Hepatocyte (in vitro differentiated cells): ENCODE measurements around the gene CC2D1B. TPM values are rescaled to one million over a fixed set of nuclear protein-coding genes. Genes with fewer than 3 reads are reported as not detected.

Experiments
- DNase-seq: peaks from one replicate; pipeline ENCODE4 v3.0.0-alpha.2; 2016; ENCODE audit warnings: low spot score
- H2AFZ ChIP-seq: fragments of 200-600 bp; sonication (generic); 2 replicates; pipeline ENCODE4 v1.6.0; 2016; ENCODE audit warnings: antibody characterized with exemption, mild to moderate bottlenecking
- H3K27ac ChIP-seq: fragments of 200-600 bp; sonication (generic); 2 replicates; pipeline ENCODE4 v1.5.1; 2016; ENCODE audit warnings: mild to moderate bottlenecking
- H3K27me3 ChIP-seq: fragments of 200-600 bp; sonication (generic); 2 replicates; pipeline ENCODE4 v1.6.1; 2016
- H3K36me3 ChIP-seq: fragments of 200-600 bp; sonication (generic); replicated peaks from 2 replicates; pipeline ENCODE4 v1.5.1; 2016; ENCODE audit warnings: low read depth; ENCODE audit not compliant: insufficient read depth
- H3K4me1 ChIP-seq: fragments of 200-600 bp; sonication (generic); 2 replicates; pipeline ENCODE4 v1.5.1; 2016; ENCODE audit warnings: mild to moderate bottlenecking, moderate library complexity; ENCODE audit not compliant: insufficient read depth
- H3K4me2 ChIP-seq: fragments of 200-600 bp; sonication (generic); 2 replicates; pipeline ENCODE4 v1.6.0; 2016
- H3K4me3 ChIP-seq: fragments of 200-600 bp; sonication (generic); 2 replicates; pipeline ENCODE4 v1.5.1; 2016; ENCODE audit warnings: mild to moderate bottlenecking
- H3K79me2 ChIP-seq: fragments of 200-600 bp; sonication (generic); 2 replicates; pipeline ENCODE4 v1.6.0; 2017; ENCODE audit warnings: mild to moderate bottlenecking
- H3K9me2 ChIP-seq: fragments of 200-600 bp; sonication (generic); replicated peaks from 2 replicates; pipeline ENCODE4 v1.6.0; 2017; ENCODE audit warnings: mild to moderate bottlenecking; ENCODE audit not compliant: insufficient read depth
- H3K9me3 ChIP-seq: fragments of 200-600 bp; sonication (generic); 2 replicates; pipeline ENCODE4 v1.5.1; 2016; ENCODE audit warnings: low read depth, mild to moderate bottlenecking
- H4K20me1 ChIP-seq: fragments of 200-600 bp; sonication (generic); 2 replicates; pipeline ENCODE4 v1.6.0; 2016; ENCODE audit warnings: mild to moderate bottlenecking; ENCODE audit not compliant: insufficient read depth, poor library complexity, severe bottlenecking
- EZH2 ChIP-seq: fragments of 200-600 bp; sonication (generic); IDR thresholded peaks from 2 replicates; pipeline ENCODE4 v1.6.1; 2016; ENCODE audit warnings: antibody characterized with exemption, mild to moderate bottlenecking, borderline replicate concordance
- EZH2phosphoT487 ChIP-seq: fragments of 200-600 bp; sonication (generic); IDR thresholded peaks from one replicate; pipeline ENCODE4 v1.6.1; 2018; ENCODE audit warnings: antibody characterized with exemption, mild to moderate bottlenecking, low read depth, moderate library complexity; ENCODE audit not compliant: unreplicated experiment, severe bottlenecking
- WGBS: methylation state at CpG from one replicate; pipeline ENCODE4 v1.1.6; 2016; ENCODE audit warnings: low lambda C conversion rate; ENCODE audit errors: missing lambda C conversion rate; 5-methylcytosine and 5-hydroxymethylcytosine counted together
- polyA plus RNA-seq: library from polyadenylated mRNA; unstranded; fragments of >200 nt; fragmentation: Nextera tagmentation; extraction: Ambion mirVana; gene quantifications from 2 replicates; pipeline ENCODE4 v1.2.1, GENCODE V29; 2016
- total RNA-seq: library from RNA; depleted of rRNA; stranded (reverse); fragments of >200 nt; gene quantifications from 2 replicates; pipeline ENCODE4 v1.2.3, GENCODE V29; 2014
- TF ChIP-seq, protein P1 (sequence below): fragments of 200-600 bp; sonication (generic); IDR thresholded peaks from 2 replicates; pipeline ENCODE4 v1.5.1; 2016; ENCODE audit warnings: antibody characterized with exemption, mild to moderate bottlenecking; ENCODE audit not compliant: poor library complexity

Gene CC2D1B
- total and polyA plus RNA-seq, 2 experiments from 2014 or later, result 21.5 to 28.4 TPM

DNA sequence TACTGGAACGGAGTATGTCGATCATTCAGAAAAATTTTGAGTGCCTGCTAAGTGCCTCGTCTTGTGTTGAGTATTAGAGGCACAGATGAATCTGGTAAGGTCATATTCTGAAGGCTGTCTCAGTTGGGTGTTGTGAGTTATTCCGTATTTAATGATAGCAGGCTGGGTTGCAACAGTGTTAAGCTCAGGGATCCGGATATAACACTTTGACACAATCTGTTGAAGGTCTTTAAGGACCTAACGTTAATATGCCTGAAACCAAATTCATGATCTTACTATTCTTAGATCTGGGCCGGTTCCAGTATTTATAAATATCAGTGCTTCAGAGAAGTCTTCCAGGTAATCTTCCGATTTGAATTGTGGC, 39.0 kb upstream of the CC2D1B start:
- WGBS, result 5% methylated on average over 8 of the region's 8 CpGs
- DNase-seq, result no peak
- Histone ChIP-seq H3K4me3 (peak overlapping the region; percentile 65), H3K36me3 (no peaks in the 10 kb centered on the region), H3K4me1 (peaks cover 6% of the 10 kb centered on the region), H3K27me3 (no peaks in the 10 kb centered on the region), H2AFZ (peak overlapping the region; percentile 95), H4K20me1 (no peaks in the 10 kb centered on the region), H3K9me3 (no peaks in the 10 kb centered on the region), H3K4me2 (peak overlapping the region; percentile 81), H3K79me2 (peaks cover 29% of the 10 kb centered on the region), H3K27ac (peak overlapping the region; percentile 98), H3K9me2 (no peaks in the 10 kb centered on the region)
- TF ChIP-seq, protein P1, sequence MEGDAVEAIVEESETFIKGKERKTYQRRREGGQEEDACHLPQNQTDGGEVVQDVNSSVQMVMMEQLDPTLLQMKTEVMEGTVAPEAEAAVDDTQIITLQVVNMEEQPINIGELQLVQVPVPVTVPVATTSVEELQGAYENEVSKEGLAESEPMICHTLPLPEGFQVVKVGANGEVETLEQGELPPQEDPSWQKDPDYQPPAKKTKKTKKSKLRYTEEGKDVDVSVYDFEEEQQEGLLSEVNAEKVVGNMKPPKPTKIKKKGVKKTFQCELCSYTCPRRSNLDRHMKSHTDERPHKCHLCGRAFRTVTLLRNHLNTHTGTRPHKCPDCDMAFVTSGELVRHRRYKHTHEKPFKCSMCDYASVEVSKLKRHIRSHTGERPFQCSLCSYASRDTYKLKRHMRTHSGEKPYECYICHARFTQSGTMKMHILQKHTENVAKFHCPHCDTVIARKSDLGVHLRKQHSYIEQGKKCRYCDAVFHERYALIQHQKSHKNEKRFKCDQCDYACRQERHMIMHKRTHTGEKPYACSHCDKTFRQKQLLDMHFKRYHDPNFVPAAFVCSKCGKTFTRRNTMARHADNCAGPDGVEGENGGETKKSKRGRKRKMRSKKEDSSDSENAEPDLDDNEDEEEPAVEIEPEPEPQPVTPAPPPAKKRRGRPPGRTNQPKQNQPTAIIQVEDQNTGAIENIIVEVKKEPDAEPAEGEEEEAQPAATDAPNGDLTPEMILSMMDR, result no peak
- TF ChIP-seq EZH2phosphoT487 (no peak), EZH2 (no peak)

DNA sequence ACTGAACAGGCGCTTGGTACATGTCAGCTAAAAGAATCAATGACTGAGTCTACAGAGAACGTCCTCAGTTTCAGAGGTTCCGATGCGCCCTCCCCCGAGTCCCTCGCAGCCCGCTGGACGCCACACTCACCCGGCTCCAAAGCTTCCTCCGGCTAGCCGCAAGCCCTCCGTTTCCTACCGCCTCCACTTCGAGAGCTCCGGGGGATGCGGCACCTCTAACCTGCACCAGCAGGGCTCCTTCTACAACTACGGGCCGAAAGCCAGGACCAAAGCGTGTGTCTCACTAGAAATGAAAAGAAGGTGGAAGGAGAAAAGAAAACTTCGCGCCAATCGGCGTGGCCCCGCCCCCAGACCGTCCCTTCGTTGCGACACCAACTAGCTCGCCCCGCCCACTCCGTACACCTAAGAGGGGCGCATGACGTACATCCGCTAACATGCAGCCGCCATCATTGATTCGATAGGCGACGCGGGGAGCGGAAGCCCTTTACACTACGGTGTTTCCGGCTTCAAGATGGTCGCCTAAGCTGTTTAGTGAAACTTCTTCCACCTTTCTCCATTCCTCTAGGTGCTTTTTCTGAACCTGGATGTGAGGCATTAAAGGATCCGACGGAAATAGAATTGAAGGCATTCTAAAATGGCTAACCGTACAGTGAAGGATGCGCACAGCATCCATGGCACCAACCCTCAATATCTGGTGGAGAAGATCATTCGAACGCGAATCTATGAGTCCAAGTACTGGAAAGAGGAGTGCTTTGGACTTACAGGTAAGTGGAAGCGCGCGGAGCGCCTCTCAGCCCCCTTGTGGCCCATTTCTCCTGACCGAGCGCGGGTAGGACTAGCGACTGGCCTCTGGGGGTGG, 38.3 kb upstream of the CC2D1B start, which contains the start of the genes ORC1 and PRPF38A:
Gene ORC1 (minus strand): TSS at position 308 of the 859 bp plus-strand sequence. CDS start 2,200 bp downstream, outside the sequence.
Gene PRPF38A (plus strand): TSS at position 487 of the 859 bp plus-strand sequence. CDS start 148 bp downstream, at position 635.
- Histone ChIP-seq H3K9me3 (no peaks in the 10 kb centered on the region), H3K4me2 (peak within 1 kb of the TSS; percentile 89), H3K9me2 (no peaks in the 10 kb centered on the region), H3K79me2 (peaks cover 29% of the 10 kb centered on the region), H4K20me1 (no peaks in the 10 kb centered on the region), H3K36me3 (no peaks in the 10 kb centered on the region), H3K4me3 (peak within 1 kb of the TSS; percentile 65), H3K27ac (peak within 1 kb of the TSS; percentile 98), H3K4me1 (peaks cover 6% of the 10 kb centered on the region), H3K27me3 (no peaks in the 10 kb centered on the region), H2AFZ (peak within 1 kb of the TSS; percentile 95)
- peak; percentile 100 for DNase-seq
- TF ChIP-seq EZH2 (no peak), EZH2phosphoT487 (no peak)
- TF ChIP-seq, protein P1, result peak; percentile 55
- under 1% methylated on average over 57 of the region's 57 CpGs for WGBS

DNA sequence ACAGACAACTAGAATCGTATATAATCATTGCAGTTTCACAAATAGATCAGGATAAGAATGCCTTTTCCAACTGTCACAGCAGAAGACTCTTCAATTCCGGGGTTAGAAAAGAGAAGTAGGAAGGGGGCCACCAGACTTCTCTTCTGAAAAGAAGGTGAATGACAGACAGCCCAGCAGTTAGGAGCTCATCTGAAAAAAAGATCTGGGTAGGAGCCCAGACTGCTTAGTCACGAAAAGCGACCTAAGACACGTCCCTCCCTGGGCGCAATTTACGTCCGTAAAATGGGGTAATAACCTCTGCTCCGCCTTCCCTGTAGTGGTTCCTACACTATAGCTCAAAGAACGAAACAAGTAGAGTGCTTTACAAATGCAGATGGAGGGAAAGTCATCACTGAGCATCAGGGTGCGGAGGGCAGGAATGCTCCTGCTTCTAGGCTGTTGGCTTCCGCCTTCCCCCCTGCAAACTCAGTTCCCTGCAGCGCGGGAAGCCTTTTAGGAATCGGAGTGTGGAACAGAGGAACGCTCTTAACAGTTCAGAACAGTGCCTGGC, 37.6 kb upstream of the CC2D1B start:
- H3K79me2 ChIP-seq, result peaks cover 29% of the 10 kb centered on the region
- peak overlapping the region; percentile 62 for H3K4me3 ChIP-seq
- WGBS, result 3% methylated on average over 16 of the region's 16 CpGs
- H3K36me3 ChIP-seq, result no peaks in the 10 kb centered on the region
- peak overlapping the region; percentile 5 for H3K27ac ChIP-seq
- H2AFZ ChIP-seq, result peak overlapping the region; percentile 72
- TF ChIP-seq EZH2, result no peak
- no peak for TF ChIP-seq EZH2phosphoT487
- TF ChIP-seq, protein P1, result no peak
- peak; percentile 54 for DNase-seq
- H3K9me3 ChIP-seq, result no peaks in the 10 kb centered on the region
- H3K4me1 ChIP-seq, result peaks cover 6% of the 10 kb centered on the region
- no peaks in the 10 kb centered on the region for H3K9me2 ChIP-seq
- H4K20me1 ChIP-seq, result no peaks in the 10 kb centered on the region
- no peaks in the 10 kb centered on the region for H3K27me3 ChIP-seq
- peak overlapping the region; percentile 89 for H3K4me2 ChIP-seq
